GM21737 (cell line): ENCODE data around the gene GMDS.
"Not testable (repeated sequence)": the region's sequence is repeated elsewhere in the genome, so short reads cannot be mapped to it uniquely, and the experiment has no call there.

Experiments used
- ATAC-seq: cut with Tn5 transposase; IDR thresholded peaks from one replicate; pipeline ENCODE4 v1.9.1; 2021; ENCODE audit warnings: mild to moderate bottlenecking, moderate library complexity; ENCODE audit not compliant: unreplicated experiment

Gene GMDS

GRCh38 chr6:1668456-1668855, 576.9 kb downstream of the GMDS start:
- ATAC-seq: not testable (repeated sequence)

- no peak for ATAC-seq
These were observed 577.6 kb downstream of the GMDS start for GRCh38 chr6:1667805-1668175.

- no peak for ATAC-seq
These were observed 578.2 kb downstream of the GMDS start for GRCh38 chr6:1667012-1667804.

- peak; percentile 86 for ATAC-seq
These were observed 580.2 kb downstream of the GMDS start for GRCh38 chr6:1665214-1665613.

GRCh38 chr6:1664329-1664728, 581.1 kb downstream of the GMDS start:
- ATAC-seq: no peak

GRCh38 chr6:1663511-1663910, 581.9 kb downstream of the GMDS start:
- ATAC-seq: no peak

- ATAC-seq: no peak
These were observed 582.9 kb downstream of the GMDS start for GRCh38 chr6:1662534-1662933.

- no peak for ATAC-seq
These were observed 585.6 kb downstream of the GMDS start for GRCh38 chr6:1659816-1660215.

GRCh38 chr6:1658212-1659005, 587.0 kb downstream of the GMDS start:
- no peak for ATAC-seq

- no peak for ATAC-seq
These were observed 587.6 kb downstream of the GMDS start for GRCh38 chr6:1657771-1658165.

GRCh38 chr6:1657116-1657770, 588.2 kb downstream of the GMDS start:
- no peak for ATAC-seq

GRCh38 chr6:1654054-1654453, 591.4 kb downstream of the GMDS start:
- ATAC-seq: no peak

- ATAC-seq: no peak
These were observed 592.6 kb downstream of the GMDS start for GRCh38 chr6:1652842-1653241.

GRCh38 chr6:1651362-1651761, 594.0 kb downstream of the GMDS start:
- ATAC-seq: no peak

GRCh38 chr6:1645466-1646185, 599.8 kb downstream of the GMDS start:
- no peak for ATAC-seq

GRCh38 chr6:1644516-1645060, 600.8 kb downstream of the GMDS start:
- no peak for ATAC-seq

GRCh38 chr6:1643830-1644445, 601.5 kb downstream of the GMDS start:
- no peak for ATAC-seq

GRCh38 chr6:1643111-1643510, 602.3 kb downstream of the GMDS start:
- no peak for ATAC-seq

- ATAC-seq: no peak
These were observed 604.0 kb downstream of the GMDS start for GRCh38 chr6:1641343-1641885.

GRCh38 chr6:1640476-1640875, 604.9 kb downstream of the GMDS start:
- no peak for ATAC-seq
